Activated CD4-positive, alpha-beta T cell treated with anti-CD3 and anti-CD28 coated beads, Interleukin-2, amount 50 U/mL, for 1 hour (primary cell): ENCODE results near the gene DNAH2.

ENCODE experiments used
- DNase-seq: peaks from one replicate; pipeline ENCODE4 v3.0.0-alpha.2; 2020

Gene DNAH2

DNA sequence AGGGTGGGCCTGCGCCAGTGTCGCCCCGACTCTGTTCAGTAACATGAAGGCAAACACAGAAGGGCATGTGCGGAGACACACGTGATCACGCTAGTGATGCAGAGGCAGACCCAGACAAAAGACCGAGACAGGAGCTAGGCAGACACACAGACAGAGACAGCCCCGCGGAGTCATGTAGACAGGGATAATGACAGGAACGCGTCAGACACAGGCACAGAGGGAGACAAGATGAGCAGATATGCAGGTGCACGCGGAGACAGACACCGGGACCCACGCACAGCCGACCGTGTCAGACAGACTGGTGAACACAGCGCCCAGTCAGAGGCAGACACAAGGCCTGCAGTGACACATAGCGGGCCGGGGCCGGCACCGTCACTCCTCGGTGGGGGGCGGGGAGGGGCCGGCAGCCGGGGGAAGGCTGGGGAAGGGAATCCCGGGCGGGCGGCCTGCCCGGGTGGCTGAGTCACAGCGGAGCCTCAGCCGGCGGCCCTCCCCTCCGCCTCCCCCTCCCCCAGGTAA lies 123.9 kb downstream of the DNAH2 start:
- DNase-seq, result peak; percentile 95

DNA sequence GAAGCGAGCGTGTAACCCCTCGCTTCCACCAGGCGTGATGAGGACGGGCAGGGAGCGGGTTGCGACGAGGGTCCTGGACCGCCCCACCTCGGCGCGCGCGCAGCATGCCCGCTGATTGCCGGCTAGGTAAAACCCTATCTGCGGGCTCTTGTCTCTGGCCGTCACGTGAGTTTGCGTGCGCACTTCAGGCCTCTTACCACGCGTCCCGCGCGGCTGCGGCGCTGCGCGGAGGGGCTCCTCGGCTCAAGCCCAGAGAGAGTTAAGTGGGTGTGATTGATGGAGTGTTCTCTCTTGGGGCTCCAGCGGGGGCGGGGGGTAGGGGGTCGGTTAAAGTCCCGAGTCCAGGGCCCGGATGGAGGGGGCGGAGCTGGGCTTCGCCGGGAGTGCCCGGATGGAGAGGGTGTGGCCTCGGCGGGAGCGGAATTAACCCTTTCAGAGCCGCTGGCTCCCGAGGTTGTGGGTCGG lies 124.4 kb downstream of the DNAH2 start:
- peak; percentile 80 for DNase-seq

DNA sequence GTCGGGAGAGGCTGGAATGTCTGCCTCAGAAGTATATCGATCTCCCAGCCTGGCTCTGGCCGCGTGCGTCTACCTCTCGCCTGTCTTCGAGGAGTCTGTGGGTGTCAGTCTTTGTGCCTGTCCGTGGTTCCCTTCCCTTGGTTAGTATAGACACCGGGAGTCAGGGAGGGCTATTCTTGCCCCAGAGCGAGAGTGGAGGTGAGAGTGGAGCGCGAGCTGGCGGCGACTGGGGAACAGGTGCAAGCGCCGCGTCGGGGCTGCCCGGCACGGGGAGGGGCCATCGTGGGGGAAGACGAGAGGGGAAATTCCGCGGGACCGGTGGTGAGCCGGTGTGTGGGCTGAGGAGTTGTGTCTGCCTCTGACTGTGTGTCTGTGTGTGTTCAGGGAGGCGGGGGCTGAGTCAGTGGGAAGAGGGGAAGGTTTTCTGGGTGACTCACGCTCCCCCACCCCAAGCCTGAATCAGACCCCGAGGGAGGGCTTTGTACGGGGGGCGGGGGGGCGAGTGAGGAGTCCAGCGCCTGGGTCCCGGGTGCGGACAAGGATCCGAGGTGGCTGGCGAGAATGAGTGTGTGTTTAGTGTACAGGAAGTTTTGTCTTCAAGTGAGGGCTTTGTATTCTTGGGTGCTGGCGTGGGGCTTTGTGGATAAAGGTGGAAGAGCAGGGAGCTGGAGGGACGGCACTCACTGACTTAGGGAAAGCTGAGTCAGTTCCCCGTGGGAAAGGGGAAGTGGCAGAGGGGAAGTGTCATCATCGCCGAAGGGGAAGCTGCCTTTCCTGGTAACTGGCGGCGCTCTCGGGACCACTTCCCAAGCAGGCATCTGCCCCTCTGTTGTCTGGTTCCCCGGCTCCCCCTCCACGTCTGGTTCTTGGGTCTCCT lies 125.1 kb downstream of the DNAH2 start:
- peak; percentile 97 for DNase-seq

DNA sequence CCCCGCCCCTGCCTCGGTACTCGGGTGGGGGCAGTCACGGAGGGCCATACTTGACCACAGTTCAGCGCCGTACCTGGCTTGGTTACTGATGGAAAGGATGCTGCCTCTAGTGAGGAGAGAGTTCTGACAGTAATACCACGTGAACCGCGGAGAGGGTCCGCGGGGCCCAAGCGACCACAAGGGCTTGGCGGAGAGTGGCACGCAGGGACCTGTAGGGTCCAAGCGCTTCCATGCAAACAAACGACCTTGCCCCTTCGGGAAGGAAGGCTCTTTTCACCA lies 125.7 kb downstream of the DNAH2 start:
- no peak for DNase-seq

DNA sequence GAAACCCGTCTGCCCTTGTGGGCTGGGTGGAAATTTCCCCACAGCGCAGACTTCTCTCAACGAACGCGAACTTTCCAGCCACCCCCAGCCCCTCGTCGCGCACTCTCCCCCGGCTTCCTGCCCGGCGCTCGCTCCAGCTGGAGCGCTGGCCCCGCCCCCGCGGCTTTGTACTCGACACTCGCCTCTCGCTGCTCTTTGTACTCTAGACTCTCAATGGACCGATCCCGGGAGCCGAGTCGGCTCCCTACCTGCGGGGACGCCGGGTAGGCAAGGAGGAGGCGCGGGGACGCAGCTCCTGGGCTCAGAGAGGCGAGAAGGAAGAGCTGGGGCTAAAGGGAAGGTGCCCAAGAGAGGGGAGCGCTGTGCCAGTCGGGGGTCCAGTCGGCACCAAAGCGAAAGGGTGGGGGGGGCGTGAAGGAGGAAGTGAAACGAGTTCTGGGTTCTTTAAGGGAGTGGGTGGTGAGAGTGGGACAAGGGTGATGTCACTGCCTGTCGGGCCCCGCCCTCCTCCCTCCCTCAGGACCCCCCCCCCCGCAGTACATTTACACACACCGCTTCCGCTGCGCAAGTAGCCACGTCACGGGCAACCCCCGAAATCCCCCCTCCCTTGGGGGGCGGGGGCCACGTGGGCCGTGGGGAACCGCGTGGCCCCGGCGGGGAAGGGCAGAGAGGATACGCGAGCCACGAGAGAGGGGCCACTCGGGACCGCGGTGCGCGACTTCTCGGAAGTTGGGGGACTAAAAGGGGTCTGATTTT lies 126.2 kb downstream of the DNAH2 start:
- DNase-seq, result peak; percentile 91

DNA sequence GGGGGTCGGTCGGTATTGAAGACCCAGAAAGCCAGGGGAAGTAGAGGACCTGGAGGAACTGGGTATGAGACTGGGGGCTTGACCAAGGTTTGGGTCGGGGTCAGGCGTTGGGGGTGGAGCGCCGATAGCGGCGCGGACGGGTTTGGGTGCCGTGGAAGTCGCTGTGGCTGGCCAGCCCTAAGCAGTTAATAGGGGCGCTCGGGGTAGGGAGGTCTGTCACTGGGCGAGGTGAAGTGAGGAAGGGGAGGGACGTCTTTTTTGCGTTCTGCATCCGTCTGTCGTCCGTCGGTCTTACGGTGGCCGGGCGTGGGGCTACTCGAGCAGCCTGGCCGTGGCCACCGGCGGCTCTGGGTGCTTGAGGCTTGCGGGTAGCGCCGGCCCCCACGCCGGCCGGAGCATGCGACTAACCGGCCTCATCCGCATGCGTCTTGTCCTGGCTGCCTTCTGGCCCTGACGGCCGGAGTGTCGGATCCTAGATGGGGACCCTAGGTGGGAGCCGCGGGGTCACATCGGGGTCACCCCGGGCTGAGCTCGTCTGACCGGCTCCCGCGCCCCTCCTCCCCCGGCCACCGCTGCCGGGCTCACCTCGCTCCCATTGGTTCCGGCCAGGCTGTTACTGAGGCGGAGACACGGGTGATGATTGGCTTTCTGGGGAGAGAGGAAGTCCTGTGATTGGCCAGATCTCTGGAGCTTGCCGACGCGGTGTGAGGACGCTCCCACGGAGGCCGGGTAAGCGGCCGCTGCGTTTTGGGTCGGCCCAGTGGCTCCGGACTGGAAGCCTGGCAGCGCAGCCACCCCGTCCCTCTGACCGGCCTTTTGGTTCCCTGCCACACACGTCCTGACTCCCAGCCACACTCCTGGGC lies 127.0 kb downstream of the DNAH2 start:
- DNase-seq, result peak; percentile 73

DNA sequence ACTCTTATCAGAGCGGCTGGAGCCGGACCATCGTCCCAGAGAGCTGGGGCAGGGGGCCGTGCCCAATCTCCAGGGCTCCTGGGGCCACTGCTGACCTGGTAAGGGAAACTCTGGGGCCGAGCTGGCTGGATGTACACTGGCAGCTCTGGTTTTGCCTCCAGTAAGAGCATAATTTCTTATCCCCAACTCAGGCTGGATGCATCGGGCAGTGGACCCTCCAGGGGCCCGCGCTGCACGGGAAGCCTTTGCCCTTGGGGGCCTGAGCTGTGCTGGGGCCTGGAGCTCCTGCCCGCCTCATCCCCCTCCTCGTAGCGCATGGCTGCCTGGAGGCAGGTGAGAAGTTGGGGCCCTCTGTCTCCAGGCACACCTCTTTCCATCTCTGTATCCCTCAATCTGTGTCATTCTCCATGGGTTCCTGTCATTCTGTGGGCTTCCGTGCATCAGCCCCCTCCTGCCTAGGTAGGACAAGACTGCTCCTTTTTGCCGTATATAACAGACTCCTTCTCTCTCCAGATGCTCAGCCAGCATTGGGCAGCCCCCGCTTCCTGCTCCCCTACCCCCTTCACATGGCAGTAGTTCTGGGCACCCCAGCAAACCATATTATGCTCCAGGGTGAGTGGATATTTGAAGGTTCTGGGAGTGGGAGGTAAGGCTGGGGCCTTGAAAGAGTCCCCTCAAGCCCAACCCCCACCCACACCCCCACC lies 128.0 kb downstream of the DNAH2 start:
- DNase-seq, result no peak

DNA sequence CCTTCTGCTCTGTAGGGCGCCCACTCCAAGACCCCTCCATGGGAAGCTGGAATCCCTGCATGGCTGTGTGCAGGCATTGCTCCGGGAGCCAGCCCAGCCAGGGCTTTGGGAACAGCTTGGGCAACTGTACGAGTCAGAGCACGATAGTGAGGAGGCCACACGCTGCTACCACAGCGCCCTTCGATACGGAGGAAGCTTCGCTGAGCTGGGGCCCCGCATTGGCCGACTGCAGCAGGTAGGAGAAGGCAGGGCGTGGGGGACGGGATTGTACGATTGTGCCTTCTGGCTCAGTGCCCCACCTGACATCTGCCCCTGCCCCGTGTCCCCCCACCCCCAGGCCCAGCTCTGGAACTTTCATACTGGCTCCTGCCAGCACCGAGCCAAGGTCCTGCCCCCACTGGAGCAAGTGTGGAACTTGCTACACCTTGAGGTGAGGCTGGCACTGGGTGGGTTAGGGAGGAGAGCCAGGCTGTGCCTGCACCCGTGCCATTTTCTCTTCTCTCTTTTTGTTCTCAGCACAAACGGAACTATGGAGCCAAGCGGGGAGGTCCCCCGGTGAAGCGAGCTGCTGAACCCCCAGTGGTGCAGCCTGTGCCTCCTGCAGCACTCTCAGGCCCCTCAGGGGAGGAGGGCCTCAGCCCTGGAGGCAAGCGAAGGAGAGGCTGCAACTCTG lies 128.7 kb downstream of the DNAH2 start:
- no peak for DNase-seq

DNA sequence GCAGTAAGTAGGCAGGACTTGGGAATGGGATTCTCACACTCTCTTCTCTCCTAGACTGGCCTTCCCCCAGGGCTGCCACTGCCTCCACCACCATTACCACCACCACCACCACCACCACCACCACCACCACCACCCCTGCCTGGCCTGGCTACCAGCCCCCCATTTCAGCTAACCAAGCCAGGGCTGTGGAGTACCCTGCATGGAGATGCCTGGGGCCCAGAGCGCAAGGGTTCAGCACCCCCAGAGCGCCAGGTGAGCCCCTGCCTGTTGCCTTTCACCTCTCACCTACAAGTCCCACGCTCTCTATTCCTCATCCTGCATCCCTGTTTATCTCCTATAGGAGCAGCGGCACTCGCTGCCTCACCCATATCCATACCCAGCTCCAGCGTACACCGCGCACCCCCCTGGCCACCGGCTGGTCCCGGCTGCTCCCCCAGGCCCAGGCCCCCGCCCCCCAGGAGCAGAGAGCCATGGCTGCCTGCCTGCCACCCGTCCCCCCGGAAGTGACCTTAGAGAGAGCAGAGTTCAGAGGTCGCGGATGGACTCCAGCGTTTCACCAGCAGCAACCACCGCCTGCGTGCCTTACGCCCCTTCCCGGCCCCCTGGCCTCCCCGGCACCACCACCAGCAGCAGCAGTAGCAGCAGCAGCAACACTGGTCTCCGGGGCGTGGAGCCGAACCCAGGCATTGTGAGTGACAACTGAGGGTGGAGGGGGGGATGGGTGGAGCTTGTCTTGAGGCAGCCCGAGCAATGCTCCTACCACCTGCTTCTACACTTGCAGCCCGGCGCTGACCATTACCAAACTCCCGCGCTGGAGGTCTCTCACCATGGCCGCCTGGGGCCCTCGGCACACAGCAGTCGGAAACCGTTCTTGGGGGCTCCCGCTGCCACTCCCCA lies 129.5 kb downstream of the DNAH2 start:
- peak; percentile 30 for DNase-seq

DNA sequence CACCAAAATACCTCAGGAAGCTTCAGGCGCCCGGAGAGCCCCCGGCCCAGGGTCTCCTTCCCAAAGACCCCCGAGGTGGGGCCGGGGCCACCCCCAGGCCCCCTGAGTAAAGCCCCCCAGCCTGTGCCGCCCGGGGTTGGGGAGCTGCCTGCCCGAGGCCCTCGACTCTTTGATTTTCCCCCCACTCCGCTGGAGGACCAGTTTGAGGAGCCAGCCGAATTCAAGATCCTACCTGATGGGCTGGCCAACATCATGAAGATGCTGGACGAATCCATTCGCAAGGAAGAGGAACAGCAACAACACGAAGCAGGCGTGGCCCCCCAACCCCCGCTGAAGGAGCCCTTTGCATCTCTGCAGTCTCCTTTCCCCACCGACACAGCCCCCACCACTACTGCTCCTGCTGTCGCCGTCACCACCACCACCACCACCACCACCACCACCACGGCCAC lies 130.6 kb downstream of the DNAH2 start:
- peak; percentile 15 for DNase-seq

DNA sequence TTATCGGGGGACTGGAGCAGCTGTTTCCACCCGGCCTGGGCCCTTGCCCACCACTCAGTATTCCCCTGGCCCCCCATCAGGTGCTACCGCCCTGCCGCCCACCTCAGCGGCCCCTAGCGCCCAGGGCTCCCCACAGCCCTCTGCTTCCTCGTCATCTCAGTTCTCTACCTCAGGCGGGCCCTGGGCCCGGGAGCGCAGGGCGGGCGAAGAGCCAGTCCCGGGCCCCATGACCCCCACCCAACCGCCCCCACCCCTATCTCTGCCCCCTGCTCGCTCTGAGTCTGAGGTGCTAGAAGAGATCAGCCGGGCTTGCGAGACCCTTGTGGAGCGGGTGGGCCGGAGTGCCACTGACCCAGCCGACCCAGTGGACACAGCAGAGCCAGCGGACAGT lies 131.2 kb downstream of the DNAH2 start:
- no peak for DNase-seq

DNA sequence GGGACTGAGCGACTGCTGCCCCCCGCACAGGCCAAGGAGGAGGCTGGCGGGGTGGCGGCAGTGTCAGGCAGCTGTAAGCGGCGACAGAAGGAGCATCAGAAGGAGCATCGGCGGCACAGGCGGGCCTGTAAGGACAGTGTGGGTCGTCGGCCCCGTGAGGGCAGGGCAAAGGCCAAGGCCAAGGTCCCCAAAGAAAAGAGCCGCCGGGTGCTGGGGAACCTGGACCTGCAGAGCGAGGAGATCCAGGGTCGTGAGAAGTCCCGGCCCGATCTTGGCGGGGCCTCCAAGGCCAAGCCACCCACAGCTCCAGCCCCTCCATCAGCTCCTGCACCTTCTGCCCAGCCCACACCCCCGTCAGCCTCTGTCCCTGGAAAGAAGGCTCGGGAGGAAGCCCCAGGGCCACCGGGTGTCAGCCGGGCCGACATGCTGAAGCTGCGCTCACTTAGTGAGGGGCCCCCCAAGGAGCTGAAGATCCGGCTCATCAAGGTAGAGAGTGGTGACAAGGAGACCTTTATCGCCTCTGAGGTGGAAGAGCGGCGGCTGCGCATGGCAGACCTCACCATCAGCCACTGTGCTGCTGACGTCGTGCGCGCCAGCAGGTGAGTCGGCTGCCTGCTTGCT lies 131.7 kb downstream of the DNAH2 start:
- DNase-seq, result peak; percentile 20

DNA sequence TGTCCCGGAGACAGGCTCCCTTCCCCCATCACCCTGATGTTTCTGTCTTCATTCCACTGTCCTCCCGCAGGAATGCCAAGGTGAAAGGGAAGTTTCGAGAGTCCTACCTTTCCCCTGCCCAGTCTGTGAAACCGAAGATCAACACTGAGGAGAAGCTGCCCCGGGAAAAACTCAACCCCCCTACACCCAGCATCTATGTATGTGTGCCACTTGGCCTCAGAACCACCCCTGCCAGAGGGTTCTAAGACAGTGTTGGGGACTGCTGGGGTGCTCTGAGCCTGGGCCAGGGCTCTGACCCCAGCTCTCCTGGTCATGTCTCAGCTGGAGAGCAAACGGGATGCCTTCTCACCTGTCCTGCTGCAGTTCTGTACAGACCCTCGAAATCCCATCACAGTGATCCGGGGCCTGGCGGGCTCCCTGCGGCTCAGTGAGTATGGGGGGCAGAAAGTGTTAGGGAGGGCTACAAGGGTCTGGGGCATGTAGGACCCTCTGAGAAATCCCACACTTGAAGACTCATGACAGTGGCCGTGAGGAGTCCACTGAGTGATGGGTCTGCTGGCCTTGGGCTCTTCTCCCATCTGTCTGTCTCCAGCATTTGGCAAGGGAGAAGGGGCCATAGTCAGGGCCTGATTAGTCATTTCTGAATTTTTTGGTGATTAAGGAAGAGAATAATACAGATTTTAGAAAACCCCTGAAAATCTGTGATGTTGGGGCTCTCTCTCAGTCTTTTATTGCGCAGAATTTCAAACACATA lies 132.4 kb downstream of the DNAH2 start:
- DNase-seq, result no peak

DNA sequence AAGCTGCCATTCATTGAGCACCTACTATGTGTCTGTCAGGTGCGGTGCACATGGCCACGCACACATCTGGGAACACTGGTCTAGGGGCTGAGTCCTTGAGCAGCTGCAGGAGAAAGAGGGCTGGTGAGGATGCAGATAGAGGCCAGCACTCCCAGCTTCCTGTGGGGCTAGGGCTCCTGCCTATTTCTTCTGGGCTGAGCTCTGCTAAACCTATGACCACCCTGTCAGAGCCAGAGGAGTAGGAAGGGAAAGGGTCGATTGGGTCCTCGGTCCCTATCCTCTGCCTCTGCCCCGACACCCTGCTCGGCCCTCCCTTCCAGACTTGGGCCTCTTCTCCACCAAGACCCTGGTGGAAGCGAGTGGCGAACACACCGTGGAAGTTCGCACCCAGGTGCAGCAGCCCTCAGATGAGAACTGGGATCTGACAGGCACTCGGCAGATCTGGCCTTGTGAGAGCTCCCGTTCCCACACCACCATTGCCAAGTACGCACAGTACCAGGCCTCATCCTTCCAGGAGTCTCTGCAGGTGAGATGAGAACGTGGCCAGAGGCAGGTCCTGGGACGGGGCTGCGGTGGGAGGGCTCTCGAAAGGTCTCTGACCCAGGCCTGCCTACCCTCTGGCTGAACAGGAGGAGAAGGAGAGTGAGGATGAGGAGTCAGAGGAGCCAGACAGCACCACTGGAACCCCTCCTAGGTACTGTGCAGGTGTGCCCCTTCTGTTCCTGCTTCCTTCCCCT lies 133.3 kb downstream of the DNAH2 start:
- peak; percentile 25 for DNase-seq

DNA sequence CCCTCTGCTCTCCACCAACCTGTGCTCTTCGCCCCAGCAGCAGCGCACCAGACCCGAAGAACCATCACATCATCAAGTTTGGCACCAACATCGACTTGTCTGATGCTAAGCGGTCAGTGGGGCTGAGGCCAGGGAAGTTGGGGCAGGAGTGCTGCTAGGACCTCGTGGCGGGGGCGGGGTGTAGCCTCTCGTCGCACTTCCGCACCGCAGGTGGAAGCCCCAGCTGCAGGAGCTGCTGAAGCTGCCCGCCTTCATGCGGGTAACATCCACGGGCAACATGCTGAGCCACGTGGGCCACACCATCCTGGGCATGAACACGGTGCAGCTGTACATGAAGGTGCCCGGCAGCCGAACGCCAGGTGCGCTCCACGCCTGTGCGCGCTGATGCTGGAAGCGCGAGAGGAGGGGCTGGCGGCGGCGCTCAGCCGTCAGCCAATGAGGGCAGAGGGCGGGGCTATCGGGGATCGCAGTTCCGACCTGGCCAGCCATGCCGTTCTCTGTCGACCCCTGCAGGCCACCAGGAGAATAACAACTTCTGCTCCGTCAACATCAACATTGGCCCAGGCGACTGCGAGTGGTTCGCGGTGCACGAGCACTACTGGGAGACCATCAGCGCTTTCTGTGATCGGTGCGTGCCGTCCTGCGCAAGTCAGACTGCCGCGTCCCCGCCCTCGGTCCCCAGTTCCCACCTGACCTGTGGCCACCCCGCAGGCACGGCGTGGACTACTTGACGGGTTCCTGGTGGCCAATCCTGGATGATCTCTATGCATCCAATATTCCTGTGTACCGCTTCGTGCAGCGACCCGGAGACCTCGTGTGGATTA lies 134.1 kb downstream of the DNAH2 start:
- DNase-seq, result peak; percentile 96

DNA sequence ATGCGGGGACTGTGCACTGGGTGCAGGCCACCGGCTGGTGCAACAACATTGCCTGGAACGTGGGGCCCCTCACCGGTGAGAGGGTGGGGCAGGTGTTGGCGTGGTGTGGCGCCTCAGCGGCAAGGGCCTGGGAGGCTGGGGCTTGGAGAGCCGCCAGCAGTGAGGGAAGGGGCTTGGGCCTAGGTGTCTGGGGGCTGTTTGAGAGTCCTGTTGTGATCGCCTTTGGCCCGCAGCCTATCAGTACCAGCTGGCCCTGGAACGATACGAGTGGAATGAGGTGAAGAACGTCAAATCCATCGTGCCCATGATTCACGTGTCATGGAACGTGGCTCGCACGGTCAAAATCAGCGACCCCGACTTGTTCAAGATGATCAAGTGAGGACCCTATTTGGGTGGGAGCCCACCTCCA lies 134.7 kb downstream of the DNAH2 start:
- DNase-seq, result peak; percentile 18

DNA sequence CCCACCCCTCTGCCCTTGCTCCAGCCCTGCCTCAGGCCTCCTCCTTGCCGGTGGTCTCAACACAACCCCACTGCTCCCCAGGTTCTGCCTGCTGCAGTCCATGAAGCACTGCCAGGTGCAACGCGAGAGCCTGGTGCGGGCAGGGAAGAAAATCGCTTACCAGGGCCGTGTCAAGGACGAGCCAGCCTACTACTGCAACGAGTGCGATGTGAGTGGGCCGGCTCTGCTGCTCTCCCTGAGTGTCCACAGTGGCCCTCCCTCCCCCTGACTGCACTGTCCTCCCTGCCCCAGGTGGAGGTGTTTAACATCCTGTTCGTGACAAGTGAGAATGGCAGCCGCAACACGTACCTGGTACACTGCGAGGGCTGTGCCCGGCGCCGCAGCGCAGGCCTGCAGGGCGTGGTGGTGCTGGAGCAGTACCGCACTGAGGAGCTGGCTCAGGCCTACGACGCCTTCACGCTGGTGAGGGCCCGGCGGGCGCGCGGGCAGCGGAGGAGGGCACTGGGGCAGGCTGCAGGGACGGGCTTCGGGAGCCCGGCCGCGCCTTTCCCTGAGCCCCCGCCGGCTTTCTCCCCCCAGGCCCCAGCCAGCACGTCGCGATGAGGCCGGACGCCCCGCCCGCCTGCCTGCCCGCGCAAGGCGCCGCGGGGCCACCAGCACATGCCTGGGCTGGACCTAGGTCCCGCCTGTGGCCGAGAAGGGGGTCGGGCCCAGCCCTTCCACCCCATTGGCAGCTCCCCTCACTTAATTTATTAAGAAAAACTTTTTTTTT lies 135.6 kb downstream of the DNAH2 start:
- peak; percentile 20 for DNase-seq
